Effector CD8-positive, alpha-beta T cell (primary cell): ENCODE measurements around the gene RNF17.
A peak's percentile ranks its signal among the peaks of the same experiment; 100 is the strongest.

Experiments
- DNase-seq: peaks from one replicate; lab custom pipeline; 2025; lab: John Stamatoyannopoulos, UW

The RNF17 gene

GRCh38 chr13:24899601-24900000 is 135.6 kb downstream of the RNF17 start:
- no peak for DNase-seq

- no peak for DNase-seq
These were observed 136.5 kb downstream of the RNF17 start for GRCh38 chr13:24900507-24900906.

- DNase-seq = no peak
These were observed 141.3 kb downstream of the RNF17 start for GRCh38 chr13:24905242-24905641.

GRCh38 chr13:24906268-24906667 is 142.3 kb downstream of the RNF17 start:
- no peak for DNase-seq

GRCh38 chr13:24910502-24911132 is 146.6 kb downstream of the RNF17 start:
- DNase-seq = no peak

- DNase-seq = no peak
These were observed 147.4 kb downstream of the RNF17 start for GRCh38 chr13:24911133-24911908.

- no peak for DNase-seq
These were observed 152.5 kb downstream of the RNF17 start for GRCh38 chr13:24916464-24916863.

GRCh38 chr13:24921003-24921402 is 157.0 kb downstream of the RNF17 start:
- no peak for DNase-seq

GRCh38 chr13:24921881-24922280 is 157.9 kb downstream of the RNF17 start:
- DNase-seq = no peak

GRCh38 chr13:24922387-24922744 is 158.4 kb downstream of the RNF17 start:
- DNase-seq = no peak

GRCh38 chr13:24922745-24923591 is 159.0 kb downstream of the RNF17 start:
- peak; percentile 86 for DNase-seq

- no peak for DNase-seq
These were observed 161.6 kb downstream of the RNF17 start for GRCh38 chr13:24925318-24926231.

GRCh38 chr13:24927810-24928404 is 163.9 kb downstream of the RNF17 start:
- no peak for DNase-seq

- DNase-seq = no peak
These were observed 165.2 kb downstream of the RNF17 start for GRCh38 chr13:24929196-24929595.
